Esophagus squamous epithelium (tissue), 5 donors: ENCODE data around the gene JPT1. TPM values are rescaled to one million over a fixed set of nuclear protein-coding genes. Genes with fewer than 3 reads are reported as not detected.
A peak's percentile ranks its signal among the peaks of the same experiment; 100 is the strongest.

Source experiments
- DNase-seq: peaks from one replicate; lab custom pipeline; 2025; lab: John Stamatoyannopoulos, UW
- H3K27ac ChIP-seq, 4 donors: fragments of 200-600 bp; sonication (generic); one replicate each; pipeline ENCODE4 v1.5.1; 2016 to 2019; ENCODE audit warnings: mild to moderate bottlenecking in 1 of 4
- H3K27me3 ChIP-seq, 4 donors: fragments of 200-600 bp; sonication (generic); 1 replicate in 3 of 4; 2 replicates in 1 of 4; pipeline versions ENCODE4 v1.5.1 to v1.6.0; 2017 to 2021; ENCODE audit warnings: antibody characterized with exemption in 1 of 4
- H3K36me3 ChIP-seq, 3 donors: fragments of 200-600 bp; sonication (generic); one replicate each; pipeline ENCODE4 v1.5.1; 2016 to 2019
- H3K4me1 ChIP-seq, 3 donors: fragments of 200-600 bp; sonication (generic); one replicate each; pipeline ENCODE4 v1.5.1; 2017 to 2019
- H3K4me3 ChIP-seq, 4 donors: fragments of 200-600 bp; sonication (generic); 1 replicate in 3 of 4; 2 replicates in 1 of 4; pipeline ENCODE4 v1.5.1; 2016 to 2019; ENCODE audit warnings: mild to moderate bottlenecking in 2 of 4, moderate library complexity in 1 of 4
- H3K9me3 ChIP-seq, 3 donors: fragments of 200-600 bp; sonication (generic); one replicate each; pipeline ENCODE4 v1.5.1; 2016 to 2019
- CTCF ChIP-seq, 6 experiments: fragments of 450-650 bp in 4 of 6; fragments of 200-600 bp in 2 of 6; sonication (generic) in 2 of 6; IDR thresholded peaks; one replicate each; pipeline ENCODE4 v1.5.1; 2016 to 2019; ENCODE audit warnings: antibody characterized with exemption in 6 of 6, mild to moderate bottlenecking in 4 of 6, moderate library complexity in 4 of 6
- POLR2A ChIP-seq, 4 donors: fragments of 450-650 bp; IDR thresholded peaks; one replicate each; pipeline ENCODE4 v1.6.1; 2017; ENCODE audit warnings: antibody characterized with exemption in 4 of 4, mild to moderate bottlenecking in 4 of 4, moderate library complexity in 3 of 4
- WGBS, 2 donors: methylation state at CpG; one replicate each; pipeline ENCODE4 v1.1.5; 2018; 5-methylcytosine and 5-hydroxymethylcytosine counted together
- intact Hi-C: fragments of 100-400 bp; cut with DNase I; formaldehyde crosslinking; loops from one replicate; pipeline ENCODE4 v1.15.0; 2022
- small RNA-seq, 4 donors: library from RNA; depleted of rRNA; stranded (forward); fragments of <200 nt; gene quantifications; one replicate each; pipeline ENCODE3, GENCODE V24; 2016
- total RNA-seq, 4 donors: library from RNA; depleted of rRNA; stranded (reverse); fragments of >200 nt; gene quantifications; one replicate each; pipeline ENCODE4 v1.1.0, GENCODE V29; 2016
- donor health status: DM: yes; HTN: yes; CAD: no.

The JPT1 gene
- total RNA-seq, 4 donors from 2014 or later, result 82.2 to 249 (median 196) TPM

GRCh38 chr17:75087558-75088453 lies 66.5 kb downstream of the JPT1 start, which contains the start of gene SLC16A5:
SLC16A5 (plus strand) TSS chr17:75087954; CDS start chr17:75093637, 5,683 bp downstream.
- Histone ChIP-seq H3K27ac (peak within 1 kb of the TSS; percentile 92 to 94 (median 92)), H3K36me3 (no peaks in the 10 kb centered on the region), H3K4me3 (peak within 1 kb of the TSS; percentile 50 to 71 (median 68)), H3K27me3 (no peaks in the 10 kb centered on the region), H3K4me1 (peaks cover 39 to 86% (median 53%) of the 10 kb centered on the region in 3 donors), H3K9me3 (no peaks in the 10 kb centered on the region)
- peak; percentile 27 for DNase-seq
- TF ChIP-seq CTCF (IDR thresholded peaks at IDR 0.05), result no peak
- TF ChIP-seq POLR2A (IDR thresholded peaks at IDR 0.05), result peak in 2 of 4 donors; percentile 35 to 80
- intact Hi-C loops, result no loop called here
- WGBS, 2 donors, result 0 to 8% methylated on average over 11 to 16 of the region's 69 CpGs

DNA sequence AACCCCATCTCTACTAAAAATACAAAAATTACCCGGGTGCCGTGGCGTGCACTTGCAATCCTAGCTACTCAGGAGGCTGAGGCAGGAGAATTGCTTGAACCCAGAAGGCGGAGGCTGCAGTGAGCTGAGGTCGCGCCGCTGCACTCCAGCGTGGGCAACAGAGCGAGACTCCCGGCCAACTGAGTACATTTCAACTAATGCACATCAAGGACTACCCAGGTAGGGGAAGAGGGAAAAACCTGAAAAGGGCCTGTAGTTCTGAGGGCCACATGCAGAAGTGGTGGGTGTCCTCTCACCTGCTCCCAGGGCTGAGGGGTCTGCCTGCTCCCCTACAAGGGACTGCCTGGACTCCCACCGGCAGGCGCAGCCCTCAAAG lies 67.1 kb downstream of the JPT1 start:
- H3K36me3 ChIP-seq, result no peaks in the 10 kb centered on the region
- WGBS, 2 donors, result 13 to 65% methylated on average over 3 to 10 of the region's 12 CpGs
- intact Hi-C loops, result no loop called here
- peak overlapping the region; percentile 92 to 94 (median 92) for H3K27ac ChIP-seq
- no peak for DNase-seq
- H3K27me3 ChIP-seq, result no peaks in the 10 kb centered on the region
- H3K4me3 ChIP-seq, result peak overlapping the region; percentile 50 to 71 (median 68)
- H3K9me3 ChIP-seq, result no peaks in the 10 kb centered on the region
- TF ChIP-seq POLR2A (IDR thresholded peaks at IDR 0.05) (no peak), CTCF (IDR thresholded peaks at IDR 0.05) (no peak)
- peaks cover 39 to 79% (median 47%) of the 10 kb centered on the region in 3 donors for H3K4me1 ChIP-seq

GRCh38 chr17:75086496-75087181 lies 67.7 kb downstream of the JPT1 start:
- peak overlapping the region in 1 of 4 donors; percentile 71 for H3K4me3 ChIP-seq
- TF ChIP-seq POLR2A (IDR thresholded peaks at IDR 0.05) (no peak), CTCF (IDR thresholded peaks at IDR 0.05) (no peak)
- intact Hi-C loops, result no loop called here
- no peak for DNase-seq
- no peaks in the 10 kb centered on the region for H3K36me3 ChIP-seq
- H3K4me1 ChIP-seq, result peaks cover 37 to 74% (median 42%) of the 10 kb centered on the region in 3 donors
- no peaks in the 10 kb centered on the region for H3K27me3 ChIP-seq
- H3K9me3 ChIP-seq, result no peaks in the 10 kb centered on the region
- H3K27ac ChIP-seq, result peak overlapping the region; percentile 92 to 94 (median 92)
- 62 to 73% methylated on average over 14 to 15 of the region's 15 CpGs for WGBS, 2 donors

Small RNAs within 50 kb of the gene (small RNA-seq; reads per million reads assigned to genes)
- gene RF00019, result 0 reads per million in 4 donors

Other genes with a start within 250 kb of the JPT1 start
- gene USH1G, start 231.3 kb downstream of the JPT1 start, total RNA-seq, result 10 to 100 TPM in 1 of 4 donors, 1 to 10 TPM in 3; 2.9 to 12.1 (median 6.7) TPM
- 1 to 10 TPM in 1 of 4 donors, under 1 TPM in 2, not detected in 1; 0.38 to 1.4 (median 0.41) TPM for gene OTOP2, start 230.2 kb downstream of the JPT1 start, total RNA-seq
- 10 to 100 TPM in 3 of 4 donors, 1 to 10 TPM in 1; 7.1 to 33.9 (median 24.0) TPM for gene OTOP3, start 218.6 kb downstream of the JPT1 start, total RNA-seq
- 1 to 10 TPM; 1.7 to 6.3 (median 2.6) TPM for gene HID1, start 181.8 kb downstream of the JPT1 start, total RNA-seq
- 1 to 10 TPM; 5.3 to 7.9 (median 6.7) TPM for gene CDR2L, start 166.9 kb downstream of the JPT1 start, total RNA-seq
- 100 to 1,000 TPM in 1 of 4 donors, 10 to 100 TPM in 3; 44.4 to 110 (median 61.6) TPM for gene MRPL58, start 141.8 kb downstream of the JPT1 start, total RNA-seq
- gene ATP5PD, start 107.5 kb downstream of the JPT1 start, total RNA-seq, result 100 to 1,000 TPM; 252 to 300 (median 277) TPM
- gene KCTD2, start 107.3 kb downstream of the JPT1 start, total RNA-seq, result 10 to 100 TPM; 11.5 to 17.6 (median 14.2) TPM
- 10 to 100 TPM; 13.4 to 22.9 (median 17.4) TPM for gene SLC16A5, start 66.6 kb downstream of the JPT1 start, total RNA-seq
- gene ARMC7, start 44.5 kb downstream of the JPT1 start, total RNA-seq, result 1 to 10 TPM; 4.0 to 9.1 (median 5.3) TPM
- gene NT5C, start 22.8 kb downstream of the JPT1 start, total RNA-seq, result 10 to 100 TPM; 81.7 to 97.5 (median 88.4) TPM
- gene SUMO2, start 28.4 kb upstream of the JPT1 start, total RNA-seq, result 100 to 1,000 TPM in 1 of 4 donors, 10 to 100 TPM in 3; 49.5 to 110 (median 69.5) TPM
- 10 to 100 TPM; 17.5 to 33.3 (median 29.0) TPM for gene NUP85, start 51.2 kb upstream of the JPT1 start, total RNA-seq
- gene GGA3, start 107.1 kb upstream of the JPT1 start, total RNA-seq, result 10 to 100 TPM; 23.9 to 39.2 (median 29.8) TPM
- gene MRPS7, start 107.4 kb upstream of the JPT1 start, total RNA-seq, result 10 to 100 TPM; 42.2 to 62.6 (median 48.7) TPM
- gene MIF4GD, start 116.7 kb upstream of the JPT1 start, total RNA-seq, result 10 to 100 TPM; 14.6 to 28.0 (median 21.2) TPM
- 10 to 100 TPM in 2 of 4 donors, 1 to 10 TPM in 2; 9.2 to 15.2 (median 11.2) TPM for gene SLC25A19, start 134.9 kb upstream of the JPT1 start, total RNA-seq